GM18508 (cell line): ENCODE results near the gene PACSIN3.

Source experiments
- ATAC-seq: cut with Tn5 transposase; IDR thresholded peaks from one replicate; pipeline ENCODE4 v1.9.1; 2021; ENCODE audit warnings: moderate number of reproducible peaks; ENCODE audit not compliant: insufficient read depth, unreplicated experiment

PACSIN3 gene

GRCh38 chr11:47155879-47156278 is 30.4 kb downstream of the PACSIN3 start:
- no peak for ATAC-seq

GRCh38 chr11:47154616-47155570 is 31.3 kb downstream of the PACSIN3 start:
- no peak for ATAC-seq

GRCh38 chr11:47152953-47153950 is 33.0 kb downstream of the PACSIN3 start:
- ATAC-seq, result no peak

- no peak for ATAC-seq
Observed at GRCh38 chr11:47152126-47152952, 33.9 kb downstream of the PACSIN3 start.

- no peak for ATAC-seq
Observed at GRCh38 chr11:47149782-47150181, 36.5 kb downstream of the PACSIN3 start.

GRCh38 chr11:47148903-47149531 is 37.2 kb downstream of the PACSIN3 start:
- no peak for ATAC-seq

GRCh38 chr11:47148270-47148669 is 38.0 kb downstream of the PACSIN3 start:
- ATAC-seq, result no peak

- ATAC-seq, result no peak
Observed at GRCh38 chr11:47147681-47148080, 38.6 kb downstream of the PACSIN3 start.

GRCh38 chr11:47147250-47147649 is 39.0 kb downstream of the PACSIN3 start:
- no peak for ATAC-seq

- ATAC-seq, result no peak
Observed at GRCh38 chr11:47144541-47144940, 41.7 kb downstream of the PACSIN3 start.

GRCh38 chr11:47143322-47143721 is 42.9 kb downstream of the PACSIN3 start:
- ATAC-seq, result no peak

- ATAC-seq, result no peak
Observed at GRCh38 chr11:47139878-47140277, 46.4 kb downstream of the PACSIN3 start.

- ATAC-seq, result no peak
Observed at GRCh38 chr11:47137476-47137875, 48.8 kb downstream of the PACSIN3 start.

GRCh38 chr11:47136921-47137320 is 49.3 kb downstream of the PACSIN3 start:
- ATAC-seq, result no peak

- ATAC-seq, result no peak
Observed at GRCh38 chr11:47136327-47136726, 49.9 kb downstream of the PACSIN3 start.

GRCh38 chr11:47132981-47133380 is 53.3 kb downstream of the PACSIN3 start:
- ATAC-seq, result no peak

GRCh38 chr11:47132490-47132889 is 53.7 kb downstream of the PACSIN3 start:
- ATAC-seq, result no peak

- no peak for ATAC-seq
Observed at GRCh38 chr11:47131136-47131535, 55.1 kb downstream of the PACSIN3 start.

GRCh38 chr11:47130543-47130942 is 55.7 kb downstream of the PACSIN3 start:
- ATAC-seq, result no peak
